GM19372 (cell line): ENCODE measurements around the gene SLCO4A1.

Source experiments
- ATAC-seq: cut with Tn5 transposase; IDR thresholded peaks from one replicate; pipeline ENCODE4 v1.9.1; 2021; ENCODE audit warnings: mild to moderate bottlenecking, low read depth, moderate library complexity; ENCODE audit not compliant: unreplicated experiment

SLCO4A1 gene

GRCh38 chr20:62696434-62696957 is 54.2 kb downstream of the SLCO4A1 start:
- ATAC-seq = no peak

DNA sequence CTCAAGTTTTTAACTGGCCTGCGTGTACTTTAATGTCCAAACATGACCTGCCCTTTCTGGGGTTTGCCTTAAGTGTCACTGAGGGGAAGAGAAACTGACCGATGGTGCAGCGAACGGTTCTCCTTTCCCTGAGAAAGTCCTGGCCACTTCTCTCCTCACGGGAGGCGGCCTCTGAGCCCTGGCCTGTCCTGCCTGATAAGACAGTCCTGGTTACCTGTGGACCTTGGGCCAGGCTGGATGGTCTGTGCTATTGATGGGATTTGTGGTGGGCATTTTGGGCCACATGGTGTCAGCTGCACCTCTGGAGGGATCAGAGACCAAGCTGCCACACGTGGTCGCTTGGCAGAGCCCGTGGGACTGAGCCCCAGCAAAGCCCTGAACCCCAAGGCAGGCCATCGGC is 54.7 kb downstream of the SLCO4A1 start:
- ATAC-seq = no peak

DNA sequence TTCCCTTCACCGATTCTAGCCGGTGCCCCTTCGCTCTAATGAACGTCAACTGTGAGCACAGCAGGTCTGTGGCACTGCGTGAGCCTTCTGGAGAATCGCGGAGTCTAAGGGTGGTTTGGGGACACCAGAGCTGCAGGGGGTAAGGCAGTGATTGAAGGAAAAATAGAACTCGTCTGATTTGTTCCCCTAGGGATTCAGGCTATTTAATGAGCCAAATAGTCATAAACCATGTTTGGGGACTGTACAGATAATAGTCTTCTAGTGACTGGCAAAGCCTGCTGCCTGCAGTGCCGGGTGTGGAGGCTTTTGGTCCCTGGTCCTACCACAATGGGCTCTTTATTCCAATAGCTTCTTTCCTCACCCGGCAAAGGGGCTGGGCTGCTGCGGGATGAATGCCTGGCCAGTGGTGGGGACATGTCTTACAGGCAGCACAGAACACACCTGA is 55.2 kb downstream of the SLCO4A1 start:
- ATAC-seq = no peak

GRCh38 chr20:62698231-62698630 is 55.9 kb downstream of the SLCO4A1 start:
- no peak for ATAC-seq

- ATAC-seq = no peak
Observed at GRCh38 chr20:62699296-62699695, 57.0 kb downstream of the SLCO4A1 start.

DNA sequence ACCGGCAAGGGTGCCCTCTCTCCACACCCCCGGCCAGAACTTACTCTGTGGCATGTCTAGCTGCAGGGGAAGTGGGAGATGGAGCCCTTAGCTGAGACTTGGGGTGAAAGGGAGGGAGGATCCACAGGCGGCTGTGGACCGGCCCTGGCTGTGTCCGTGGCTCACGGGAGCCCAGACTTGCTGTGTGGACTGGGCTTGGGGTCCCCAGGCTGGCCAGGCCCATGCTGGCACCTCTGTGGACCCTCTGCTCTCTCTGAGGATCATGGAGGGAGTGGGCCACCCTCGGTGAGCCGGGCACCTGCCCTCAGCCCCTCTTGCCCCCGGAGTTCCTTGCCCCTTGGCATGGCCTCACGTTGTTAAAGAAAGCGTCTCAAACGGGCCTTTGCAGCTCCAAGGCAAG is 57.4 kb downstream of the SLCO4A1 start:
- ATAC-seq = no peak

DNA sequence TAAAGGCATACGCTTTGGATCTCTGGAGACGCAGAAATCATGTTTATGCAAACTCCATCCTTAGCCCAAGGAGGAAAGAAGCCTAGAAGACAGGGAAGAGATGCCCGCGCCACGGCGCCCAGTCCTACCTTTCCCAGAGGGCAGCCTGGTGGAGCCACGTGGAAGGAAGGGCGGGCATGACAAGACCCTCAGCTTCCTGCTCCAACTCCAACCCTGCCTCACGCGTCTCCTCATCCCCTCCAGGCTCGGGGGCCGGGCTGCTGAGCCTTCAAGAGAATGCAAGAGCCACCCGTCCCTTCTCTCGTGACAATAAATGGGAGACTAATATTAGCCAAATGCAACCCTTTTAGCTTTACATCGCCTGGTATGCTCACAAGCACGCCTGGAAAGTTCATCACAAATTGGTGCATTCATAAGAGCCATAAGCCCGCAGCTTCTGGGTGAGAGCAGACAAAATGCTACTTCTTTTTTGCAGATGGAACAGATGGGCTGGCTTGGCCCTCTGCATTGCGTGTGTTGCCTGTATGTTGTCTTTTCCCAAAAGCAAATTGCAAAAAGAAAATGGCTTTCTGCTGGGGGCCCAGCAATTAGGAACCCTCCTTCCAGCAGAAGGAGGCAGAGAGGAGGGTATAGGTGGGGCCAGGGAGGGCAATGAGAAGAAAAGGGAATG is 58.1 kb downstream of the SLCO4A1 start:
- ATAC-seq = no peak

- no peak for ATAC-seq
Observed at GRCh38 chr20:62701161-62702012, 59.1 kb downstream of the SLCO4A1 start.

DNA sequence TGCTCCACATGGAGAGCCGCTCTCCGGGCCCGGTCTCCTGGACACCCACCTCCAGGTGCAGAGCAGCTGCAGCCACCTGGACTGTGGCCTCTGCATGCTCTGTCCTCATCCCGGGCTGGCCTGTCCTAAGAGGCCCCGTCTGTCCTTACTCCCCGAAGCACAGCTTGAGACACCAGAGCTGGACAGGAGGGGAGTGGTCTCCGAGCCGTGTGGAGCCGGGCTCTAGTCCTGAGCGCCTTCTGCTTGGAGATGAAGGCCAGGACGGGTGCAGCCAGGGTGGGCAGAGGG is 59.7 kb downstream of the SLCO4A1 start:
- no peak for ATAC-seq

DNA sequence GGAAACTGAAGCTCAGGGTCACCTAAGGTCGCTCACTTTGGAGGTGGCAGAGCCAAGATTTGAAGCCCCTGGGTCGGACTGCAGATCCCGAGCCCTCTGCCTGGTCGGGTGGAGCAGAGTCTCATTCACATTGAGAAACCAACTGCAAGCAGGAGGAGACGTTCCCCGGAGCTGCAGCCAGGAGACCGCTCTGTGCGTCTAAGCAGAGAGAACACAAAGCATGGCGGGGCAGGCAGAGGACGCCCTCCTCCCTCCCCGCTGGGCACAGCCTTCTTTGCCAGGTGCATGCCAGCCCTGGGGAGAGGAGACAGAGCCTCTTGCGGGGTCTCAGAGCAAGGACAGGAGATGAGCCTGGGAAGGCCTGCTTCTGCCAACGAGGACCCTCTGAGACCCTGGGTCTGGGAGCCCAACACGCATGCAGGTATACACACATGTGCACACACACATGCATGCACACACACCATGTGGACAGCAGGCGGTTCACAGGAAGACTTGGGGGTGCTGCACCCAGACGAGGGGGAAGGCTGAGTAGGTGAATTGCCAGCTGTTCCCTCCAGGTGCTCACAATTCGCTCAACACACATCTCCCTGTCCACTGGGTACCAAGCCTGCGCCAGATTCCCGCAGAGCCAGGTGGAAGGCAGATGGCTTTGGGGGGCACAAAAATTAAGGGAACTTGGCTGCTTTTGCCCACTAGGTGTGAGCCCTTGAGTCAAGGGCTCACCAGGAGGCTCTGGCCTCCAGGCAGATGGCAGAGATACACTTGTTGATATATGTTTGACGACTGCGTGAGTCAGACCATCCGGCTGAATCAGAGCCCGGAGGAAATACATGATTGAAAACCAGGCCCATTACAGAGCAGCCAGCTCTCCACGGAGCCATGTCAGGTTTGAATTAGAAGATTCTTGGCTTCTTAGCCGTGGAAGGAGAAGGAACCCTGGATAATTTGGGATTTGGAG is 60.9 kb downstream of the SLCO4A1 start:
- no peak for ATAC-seq

DNA sequence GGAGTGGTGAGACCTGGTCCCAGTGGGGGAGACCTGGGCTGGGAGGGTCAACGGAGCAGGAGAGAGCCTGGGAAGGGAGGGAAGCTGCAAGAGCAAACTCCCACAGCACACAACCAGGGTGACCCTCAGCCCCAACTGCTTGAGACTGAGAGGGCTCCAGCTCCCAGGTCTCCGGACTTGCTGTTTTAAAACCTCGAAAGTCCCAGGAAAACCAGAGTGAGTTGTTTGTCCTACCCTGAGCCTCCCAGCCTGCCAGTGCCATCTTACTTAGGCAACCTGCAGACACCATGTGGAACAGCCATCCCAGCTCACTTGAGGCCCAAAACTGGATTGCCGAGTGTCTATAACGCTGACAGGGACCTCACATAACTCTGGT is 61.5 kb downstream of the SLCO4A1 start:
- no peak for ATAC-seq

GRCh38 chr20:62704341-62704948 is 62.1 kb downstream of the SLCO4A1 start:
- ATAC-seq = no peak

DNA sequence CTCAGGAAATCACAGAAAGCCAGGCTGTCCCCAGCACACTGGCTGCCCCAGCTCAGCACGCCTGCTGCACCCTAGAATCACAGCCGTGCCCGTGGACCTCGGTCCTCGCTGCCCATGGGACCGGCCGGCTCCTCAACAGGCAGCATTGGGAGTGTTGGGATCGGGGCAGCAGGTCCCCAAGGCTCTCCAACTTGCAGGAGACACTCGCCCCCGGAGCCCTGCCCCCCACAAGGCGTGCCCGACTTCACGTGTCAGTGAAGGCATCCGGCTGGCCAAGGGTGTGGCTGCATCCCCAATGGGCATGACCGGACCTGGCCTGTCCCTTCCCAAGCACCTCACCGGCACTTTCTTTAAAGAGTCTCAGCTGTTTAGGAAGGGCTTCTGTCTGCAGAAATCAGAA is 63.3 kb downstream of the SLCO4A1 start:
- no peak for ATAC-seq

GRCh38 chr20:62706344-62706743 is 64.0 kb downstream of the SLCO4A1 start:
- ATAC-seq = no peak

- ATAC-seq = no peak
Observed at GRCh38 chr20:62706857-62707256, 64.6 kb downstream of the SLCO4A1 start.

GRCh38 chr20:62707276-62707920 is 65.1 kb downstream of the SLCO4A1 start:
- ATAC-seq = no peak

- ATAC-seq = no peak
Observed at GRCh38 chr20:62707921-62708521, 65.7 kb downstream of the SLCO4A1 start.

DNA sequence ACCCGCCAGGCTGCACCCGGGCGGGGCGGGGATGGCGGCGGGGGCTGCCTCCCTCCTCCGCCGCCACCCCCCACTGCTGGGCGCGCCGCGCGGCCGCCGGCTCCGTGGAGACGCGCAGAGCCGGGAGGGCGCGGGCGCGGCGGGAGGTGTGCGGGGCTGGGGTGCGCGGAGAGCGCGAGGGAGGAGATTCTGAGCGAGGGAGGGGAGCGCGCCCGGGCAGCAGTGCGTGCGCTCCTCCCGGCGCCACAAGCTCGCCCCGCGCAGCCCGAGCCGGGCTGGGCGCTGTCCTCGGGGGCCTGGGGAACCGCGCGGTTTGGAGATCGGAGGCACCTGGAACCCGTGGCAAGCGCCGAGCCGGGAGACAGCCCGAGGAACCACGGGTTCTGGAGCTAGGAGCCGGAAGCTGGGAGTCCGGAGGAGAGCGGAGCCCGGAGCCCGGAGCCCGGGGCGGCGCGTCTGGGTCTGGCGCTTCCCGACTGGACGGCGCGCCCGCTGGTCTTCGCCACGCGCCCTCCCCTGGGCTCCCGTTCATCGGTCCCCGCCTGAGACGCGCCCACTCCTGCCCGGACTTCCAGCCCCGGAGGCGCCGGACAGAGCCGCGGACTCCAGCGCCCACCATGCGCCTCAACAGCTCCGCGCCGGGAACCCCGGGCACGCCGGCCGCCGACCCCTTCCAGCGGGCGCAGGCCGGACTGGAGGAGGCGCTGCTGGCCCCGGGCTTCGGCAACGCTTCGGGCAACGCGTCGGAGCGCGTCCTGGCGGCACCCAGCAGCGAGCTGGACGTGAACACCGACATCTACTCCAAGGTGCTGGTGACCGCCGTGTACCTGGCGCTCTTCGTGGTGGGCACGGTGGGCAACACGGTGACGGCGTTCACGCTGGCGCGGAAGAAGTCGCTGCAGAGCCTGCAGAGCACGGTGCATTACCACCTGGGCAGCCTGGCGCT is 66.6 kb downstream of the SLCO4A1 start, which contains the start of gene NTSR1:
Gene NTSR1 (plus strand): TSS at position 246 of the 946 bp plus-strand sequence. CDS start 372 bp downstream, at position 618.
- no peak for ATAC-seq
